HG02943 (cell line): ENCODE results near the gene DOCK10.

ENCODE experiments used
- ATAC-seq: cut with Tn5 transposase; IDR thresholded peaks from one replicate; pipeline ENCODE4 v1.9.1; 2021; ENCODE audit warnings: mild to moderate bottlenecking, low read depth, moderate library complexity; ENCODE audit not compliant: unreplicated experiment

DOCK10 gene

GRCh38 chr2:224751996-224752698, 290.1 kb downstream of the DOCK10 start:
- no peak for ATAC-seq

DNA sequence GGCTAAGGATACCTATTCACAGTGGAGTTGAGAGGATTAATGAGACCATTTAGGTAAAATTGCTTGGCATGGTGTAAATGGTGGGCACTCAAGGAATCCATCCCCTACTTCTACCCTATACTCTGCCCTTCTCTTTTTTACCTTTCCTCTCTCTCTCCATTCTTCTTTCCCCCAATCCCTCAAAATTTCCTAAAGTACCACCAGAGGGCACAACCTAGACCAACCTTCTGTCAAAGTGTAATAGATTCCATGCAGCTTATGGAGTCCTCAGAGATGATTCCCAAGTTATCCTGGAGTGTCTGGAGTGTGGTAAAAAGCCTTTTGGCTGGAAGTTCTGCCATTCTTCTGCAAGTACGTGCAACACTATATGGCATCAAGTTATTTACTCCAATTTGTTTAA, 293.1 kb downstream of the DOCK10 start:
- ATAC-seq, result no peak

- no peak for ATAC-seq
Observed at GRCh38 chr2:224747765-224748164, 294.5 kb downstream of the DOCK10 start.

GRCh38 chr2:224736227-224736626, 306.0 kb downstream of the DOCK10 start:
- ATAC-seq, result no peak

DNA sequence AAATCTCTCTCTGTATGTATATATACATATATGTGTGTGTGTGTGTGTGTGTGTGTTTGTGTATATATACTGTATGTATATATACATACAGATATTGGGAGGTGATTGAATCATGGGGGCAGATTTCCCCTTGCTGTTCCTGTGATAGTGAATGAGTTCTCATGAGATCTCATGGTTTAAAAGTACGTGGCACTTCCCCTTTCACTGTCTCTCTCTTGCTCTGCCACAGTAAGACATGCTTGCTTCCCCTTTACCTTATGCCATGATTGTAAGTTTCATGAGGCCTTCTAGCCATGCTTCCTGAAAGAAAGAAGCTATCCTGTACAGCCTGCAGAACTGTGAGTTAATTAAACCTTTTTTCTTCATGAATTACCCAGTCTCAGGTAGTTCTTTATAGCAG, 307.3 kb downstream of the DOCK10 start:
- ATAC-seq, result no peak

DNA sequence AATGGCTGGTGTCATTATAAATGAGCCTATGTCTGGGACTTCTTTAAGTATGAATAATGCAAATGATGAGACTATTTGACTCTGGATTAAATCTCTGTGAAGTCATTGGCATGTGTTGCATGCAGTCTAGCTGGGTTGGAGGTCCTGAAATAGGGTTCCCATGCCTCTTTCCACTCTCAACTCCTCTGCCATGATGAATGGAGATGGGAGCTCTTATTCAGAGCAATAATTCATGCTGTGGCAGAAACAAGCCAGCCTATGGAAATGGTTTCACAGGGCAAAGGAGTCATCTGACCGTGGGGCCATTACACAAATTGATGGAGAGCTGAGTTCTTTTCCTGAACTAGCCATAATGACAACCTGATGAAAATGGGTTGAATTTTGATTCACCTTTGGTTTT, 310.6 kb downstream of the DOCK10 start:
- no peak for ATAC-seq

GRCh38 chr2:224729435-224729834, 312.8 kb downstream of the DOCK10 start:
- ATAC-seq, result no peak

- ATAC-seq, result no peak
Observed at GRCh38 chr2:224724331-224724730, 317.9 kb downstream of the DOCK10 start.

DNA sequence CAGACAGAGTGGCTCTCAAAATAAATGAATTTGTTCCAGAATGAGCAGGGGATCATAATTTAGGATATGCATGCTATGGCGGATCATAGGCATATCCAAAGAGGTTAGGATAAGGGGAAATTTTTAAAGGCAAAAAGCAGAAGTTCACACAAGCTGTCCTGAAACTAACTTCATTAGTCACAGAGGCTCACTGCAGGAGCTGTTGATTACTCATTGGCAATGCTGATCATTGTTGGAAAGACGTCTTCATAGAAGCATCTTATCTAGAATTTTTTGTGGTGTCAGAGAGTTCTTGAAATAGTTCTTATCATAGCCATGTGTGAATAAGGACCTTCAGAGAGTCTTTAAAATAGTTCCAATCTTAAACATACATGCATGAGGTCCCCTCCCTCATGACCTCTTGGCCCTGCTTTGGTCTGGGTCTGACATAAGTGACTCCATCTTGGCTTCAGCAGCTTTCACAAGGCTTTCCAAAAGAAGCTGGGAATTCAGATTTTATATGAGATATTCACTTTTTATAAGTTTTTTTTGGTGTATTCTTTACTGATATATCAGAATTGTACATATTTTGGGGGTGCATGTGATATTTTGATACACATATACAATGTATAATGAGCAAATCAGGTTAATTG, 318.6 kb downstream of the DOCK10 start:
- ATAC-seq, result no peak

- ATAC-seq, result no peak
Observed at GRCh38 chr2:224722770-224723169, 319.5 kb downstream of the DOCK10 start.

DNA sequence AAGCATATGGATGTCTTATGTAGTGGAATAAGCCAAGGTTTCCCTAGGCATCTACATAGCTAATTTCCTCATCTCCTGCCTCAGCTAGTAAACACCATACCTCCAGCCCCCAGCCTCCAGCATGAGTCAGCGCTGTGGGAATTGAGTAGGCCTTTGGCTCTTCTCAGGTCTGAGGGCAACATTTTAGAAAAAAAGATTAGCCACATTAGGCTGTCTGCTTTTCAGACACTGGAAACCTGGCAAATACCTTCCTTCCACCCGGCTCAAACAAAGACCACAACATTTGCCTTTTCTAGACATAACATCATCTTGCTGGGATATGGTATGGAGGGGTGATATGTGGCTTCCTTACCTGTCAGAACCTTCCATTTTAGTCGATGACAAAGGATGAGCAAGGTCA, 320.0 kb downstream of the DOCK10 start:
- no peak for ATAC-seq

DNA sequence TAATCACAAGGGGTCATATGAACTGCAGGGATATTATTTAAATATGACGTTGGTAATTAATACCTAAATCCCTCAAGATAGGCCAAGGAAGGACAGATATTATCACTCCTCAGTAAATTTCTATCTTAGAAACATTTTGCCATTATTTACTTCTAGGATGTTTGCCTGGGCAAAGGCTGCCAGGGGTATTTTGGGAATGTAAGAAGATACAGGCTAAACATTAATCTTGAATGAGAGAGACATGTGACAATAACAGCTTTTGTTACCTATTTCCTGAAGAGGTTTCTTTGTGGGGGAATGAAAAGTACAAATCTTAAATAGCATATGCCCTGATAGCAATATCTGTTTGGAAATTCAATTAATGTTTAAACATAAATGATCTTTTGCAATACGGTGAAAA, 325.3 kb downstream of the DOCK10 start:
- no peak for ATAC-seq

DNA sequence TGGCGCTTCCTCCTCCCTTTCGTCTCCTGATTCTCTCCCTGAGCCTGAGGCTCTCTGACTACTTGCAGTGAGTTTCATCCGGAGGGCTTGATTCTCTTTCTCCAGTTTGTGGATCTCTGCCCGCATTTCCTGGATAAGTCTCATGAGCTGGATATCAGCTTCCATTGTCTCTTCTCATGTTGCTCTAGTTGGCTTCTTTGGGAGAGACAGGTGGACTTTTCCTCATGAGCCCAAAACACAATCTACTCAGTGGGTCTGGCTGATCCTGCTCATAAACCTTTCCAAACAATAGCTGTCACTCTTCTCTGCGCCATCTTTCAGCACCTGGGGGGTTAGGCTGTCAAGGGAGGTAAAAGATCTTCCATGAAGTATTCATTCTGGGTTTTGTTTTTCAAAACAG, 326.1 kb downstream of the DOCK10 start, which contains the start of gene CCDC195:
CCDC195 (minus strand) TSS at position 165 of the 400 bp plus-strand sequence; CDS start at position 165, 0 bp downstream.
- no peak for ATAC-seq
